Loucy (cell line): ENCODE results near the gene PAFAH1B1.

Experiments used
- EZH2phosphoT487 ChIP-seq: fragments of 200-600 bp; IDR thresholded peaks from 2 replicates; pipeline ENCODE4 v1.6.1; 2018; ENCODE audit warnings: antibody characterized with exemption, mild to moderate bottlenecking, moderate library complexity, borderline replicate concordance
- TF ChIP-seq, protein P1 (sequence below): fragments of 200-600 bp; sonication (generic); conservative IDR thresholded peaks from 2 replicates; pipeline ENCODE4 v1.5.1; 2014; ENCODE audit warnings: mild to moderate bottlenecking, antibody characterized with exemption, low read length

DNA sequence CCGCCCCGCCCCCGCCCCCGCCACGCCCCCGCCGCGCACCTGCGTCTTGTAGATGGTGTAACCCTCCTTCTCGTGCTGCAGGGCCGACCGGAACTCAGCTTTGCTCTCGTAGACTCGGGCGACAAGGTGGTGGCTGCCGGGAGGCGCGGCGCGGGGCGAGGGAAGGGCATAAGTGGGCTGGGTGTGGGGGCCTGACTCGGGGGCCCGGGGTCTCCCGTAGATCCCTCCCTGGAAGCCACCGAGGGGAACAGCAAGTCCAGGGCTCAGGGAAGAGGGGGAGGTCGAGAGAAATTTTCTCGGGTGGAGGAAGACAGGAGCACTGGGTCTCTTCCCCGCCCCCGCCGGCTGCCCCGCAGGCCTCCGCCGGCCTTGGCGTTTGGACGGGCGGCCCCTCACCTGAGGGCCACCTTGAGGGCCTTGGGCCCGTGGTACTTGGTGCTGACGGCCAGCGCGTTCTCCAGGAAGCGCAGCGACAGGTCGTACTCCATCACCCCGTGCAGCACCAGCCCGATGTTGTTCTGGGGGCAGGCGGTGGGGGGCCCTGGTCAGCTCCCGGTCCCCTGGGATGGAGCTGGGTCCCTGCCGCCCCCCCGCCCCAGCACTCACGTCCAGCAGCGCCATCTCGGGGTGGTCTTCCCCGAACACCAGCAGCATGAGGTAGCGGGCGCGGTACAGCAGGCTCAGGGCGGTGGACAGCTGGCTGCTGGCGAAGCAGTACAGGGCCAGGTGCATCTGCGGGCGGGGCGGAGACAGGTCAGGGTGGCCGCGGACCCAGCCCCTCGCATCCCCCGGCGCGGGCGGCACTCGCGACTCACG lies 98.7 kb downstream of the PAFAH1B1 start:
- TF ChIP-seq, protein P1, sequence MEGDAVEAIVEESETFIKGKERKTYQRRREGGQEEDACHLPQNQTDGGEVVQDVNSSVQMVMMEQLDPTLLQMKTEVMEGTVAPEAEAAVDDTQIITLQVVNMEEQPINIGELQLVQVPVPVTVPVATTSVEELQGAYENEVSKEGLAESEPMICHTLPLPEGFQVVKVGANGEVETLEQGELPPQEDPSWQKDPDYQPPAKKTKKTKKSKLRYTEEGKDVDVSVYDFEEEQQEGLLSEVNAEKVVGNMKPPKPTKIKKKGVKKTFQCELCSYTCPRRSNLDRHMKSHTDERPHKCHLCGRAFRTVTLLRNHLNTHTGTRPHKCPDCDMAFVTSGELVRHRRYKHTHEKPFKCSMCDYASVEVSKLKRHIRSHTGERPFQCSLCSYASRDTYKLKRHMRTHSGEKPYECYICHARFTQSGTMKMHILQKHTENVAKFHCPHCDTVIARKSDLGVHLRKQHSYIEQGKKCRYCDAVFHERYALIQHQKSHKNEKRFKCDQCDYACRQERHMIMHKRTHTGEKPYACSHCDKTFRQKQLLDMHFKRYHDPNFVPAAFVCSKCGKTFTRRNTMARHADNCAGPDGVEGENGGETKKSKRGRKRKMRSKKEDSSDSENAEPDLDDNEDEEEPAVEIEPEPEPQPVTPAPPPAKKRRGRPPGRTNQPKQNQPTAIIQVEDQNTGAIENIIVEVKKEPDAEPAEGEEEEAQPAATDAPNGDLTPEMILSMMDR: no peak
- TF ChIP-seq EZH2phosphoT487: no peak
